RWPE1 (cell line): ENCODE measurements around the gene CD27.
"Not testable (repeated sequence)": the region's sequence is repeated elsewhere in the genome, so short reads cannot be mapped to it uniquely, and the experiment has no call there.

ENCODE experiments used
- CTCF ChIA-PET: fragments of 350-600 bp; sonication (Branson Sonifier 250); formaldehyde crosslinking; extraction: SDS; loops from one replicate; lab custom pipeline; 2021; lab: Yijun Ruan, JAX
- POLR2A ChIA-PET: fragments of 400-600 bp; formaldehyde crosslinking; extraction: SDS; loops from one replicate; lab custom pipeline; 2020; ENCODE audit warnings: antibody characterized with exemption; ENCODE audit not compliant: low non-redundant PET; lab: Yijun Ruan, JAX
- DNase-seq: peaks from one replicate; pipeline ENCODE4 v3.0.0; 2012; ENCODE audit warnings: low spot score
- H3K27ac ChIP-seq: fragments of 450-650 bp; 2 replicates; pipeline ENCODE4 v1.5.1; 2017
- TF ChIP-seq, protein P1 (sequence below): fragments of 450-650 bp; conservative IDR thresholded peaks from 2 replicates; pipeline ENCODE4 v1.5.1; 2017; ENCODE audit warnings: low read depth, mild to moderate bottlenecking

Gene CD27

DNA sequence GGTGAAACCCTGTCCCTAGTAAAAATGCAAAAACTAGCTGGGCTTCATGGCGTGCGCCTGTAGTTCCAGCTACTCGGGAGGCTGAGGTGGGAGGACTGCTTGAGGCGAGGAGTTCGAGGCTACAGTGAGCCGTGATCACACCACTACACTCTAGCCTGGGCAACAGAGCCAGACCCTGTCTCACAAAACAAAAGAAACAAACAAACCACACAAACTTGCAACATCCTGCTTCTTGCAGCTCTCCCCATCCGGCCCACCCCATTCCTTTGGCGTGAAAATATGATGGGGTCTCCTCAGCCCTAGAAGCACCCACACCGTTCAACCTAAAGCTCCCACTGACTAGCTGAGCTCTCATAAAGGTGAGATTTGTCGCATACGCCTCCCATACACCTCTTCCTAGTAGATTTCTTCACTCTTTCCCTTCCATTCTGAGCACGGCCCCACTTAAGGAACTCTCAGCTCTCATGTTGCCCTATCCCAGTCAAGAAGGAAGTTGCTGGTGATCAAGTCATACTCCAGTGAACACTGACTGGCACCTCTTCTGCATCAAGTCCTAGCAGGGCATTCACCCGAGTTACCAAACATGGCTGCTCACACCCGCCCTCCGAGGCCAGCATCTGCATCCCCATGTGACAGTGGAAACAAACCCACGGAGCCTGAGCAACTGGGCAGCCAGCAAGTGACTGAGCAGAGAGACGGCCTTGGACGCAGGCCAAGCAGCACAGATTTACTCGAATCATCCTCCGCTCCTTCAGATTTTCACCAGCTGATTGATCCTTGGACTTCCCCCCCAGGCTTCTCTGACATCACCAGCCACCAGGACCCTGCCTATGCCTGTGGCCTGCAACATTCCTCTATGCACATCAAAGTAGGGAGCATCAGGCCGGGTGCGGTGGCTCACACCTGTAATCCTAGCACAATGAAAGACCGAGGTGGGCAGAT lies 18.9 kb upstream of the CD27 start:
- ChIA-PET POLR2A (no interaction called here), CTCF (interaction anchor here (0.6 to 3.2 kb wide), 2 partner anchors 40 to 62 kb away, joined by 3 to 29 read pairs; no protein-coding TSS in a partner anchor)
- DNase-seq = no peak
- H3K27ac ChIP-seq = no peak overlapping the region
- TF ChIP-seq, protein P1, sequence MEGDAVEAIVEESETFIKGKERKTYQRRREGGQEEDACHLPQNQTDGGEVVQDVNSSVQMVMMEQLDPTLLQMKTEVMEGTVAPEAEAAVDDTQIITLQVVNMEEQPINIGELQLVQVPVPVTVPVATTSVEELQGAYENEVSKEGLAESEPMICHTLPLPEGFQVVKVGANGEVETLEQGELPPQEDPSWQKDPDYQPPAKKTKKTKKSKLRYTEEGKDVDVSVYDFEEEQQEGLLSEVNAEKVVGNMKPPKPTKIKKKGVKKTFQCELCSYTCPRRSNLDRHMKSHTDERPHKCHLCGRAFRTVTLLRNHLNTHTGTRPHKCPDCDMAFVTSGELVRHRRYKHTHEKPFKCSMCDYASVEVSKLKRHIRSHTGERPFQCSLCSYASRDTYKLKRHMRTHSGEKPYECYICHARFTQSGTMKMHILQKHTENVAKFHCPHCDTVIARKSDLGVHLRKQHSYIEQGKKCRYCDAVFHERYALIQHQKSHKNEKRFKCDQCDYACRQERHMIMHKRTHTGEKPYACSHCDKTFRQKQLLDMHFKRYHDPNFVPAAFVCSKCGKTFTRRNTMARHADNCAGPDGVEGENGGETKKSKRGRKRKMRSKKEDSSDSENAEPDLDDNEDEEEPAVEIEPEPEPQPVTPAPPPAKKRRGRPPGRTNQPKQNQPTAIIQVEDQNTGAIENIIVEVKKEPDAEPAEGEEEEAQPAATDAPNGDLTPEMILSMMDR = no peak

DNA sequence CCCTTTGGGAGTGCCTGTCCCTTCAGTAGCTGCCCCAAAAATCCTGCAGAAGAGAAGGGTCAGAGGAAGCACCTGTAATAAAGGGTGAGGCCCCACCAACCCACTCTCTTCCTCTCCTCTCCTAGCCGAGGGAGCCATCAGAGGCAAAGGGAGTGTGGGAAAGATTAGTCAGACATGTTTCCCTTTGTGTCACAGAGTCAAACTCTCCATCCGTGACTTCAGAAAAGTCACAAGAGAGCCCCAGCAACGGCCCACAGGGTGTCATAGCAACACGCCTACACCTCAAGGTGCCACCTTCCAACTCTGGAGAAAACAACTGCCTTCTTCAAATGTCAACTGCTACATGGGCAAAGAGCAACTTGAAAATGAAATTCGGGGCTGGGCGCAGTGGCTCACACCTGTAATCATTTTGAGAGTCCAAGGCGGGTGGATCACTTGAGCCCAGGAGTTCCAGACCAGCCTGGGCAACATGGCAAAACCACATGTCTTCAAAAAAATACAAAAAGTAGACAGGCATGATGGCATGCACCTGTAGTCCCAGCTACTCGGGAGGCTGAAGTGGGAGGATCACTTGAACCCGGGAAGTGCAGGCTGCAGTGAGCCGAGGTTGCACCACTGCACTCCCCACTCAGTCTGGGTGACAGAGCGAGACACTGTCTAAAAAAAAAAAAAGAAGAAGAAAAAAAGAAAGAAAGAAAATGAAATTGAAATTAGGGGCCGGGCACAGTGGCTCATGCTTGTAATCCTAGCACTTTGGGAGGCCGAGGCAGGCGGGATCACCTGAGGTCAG lies 17.7 kb upstream of the CD27 start:
- DNase-seq = no peak
- H3K27ac ChIP-seq = no peak overlapping the region
- CTCF ChIA-PET = no interaction called here
- POLR2A ChIA-PET = no interaction called here
- TF ChIP-seq, protein P1 = no peak

DNA sequence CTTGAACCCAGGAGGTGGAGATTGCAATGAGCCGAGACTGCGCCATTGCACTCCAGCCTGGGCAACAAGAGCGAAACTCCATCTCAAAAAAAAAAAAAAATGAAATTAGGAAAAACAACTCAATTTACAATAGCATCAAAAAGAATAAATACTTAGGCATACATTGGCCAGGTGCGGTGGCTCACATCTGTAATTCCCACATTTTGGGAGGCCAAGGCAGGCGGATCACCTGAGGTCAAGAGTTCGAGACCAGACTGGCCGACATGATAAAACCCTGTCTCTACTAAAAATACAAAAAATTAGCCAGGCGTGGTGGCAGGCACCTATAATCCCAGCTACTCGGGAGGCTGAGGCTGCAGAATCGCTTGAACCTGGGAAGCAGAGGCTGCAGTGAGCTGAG lies 17.0 kb upstream of the CD27 start:
- CTCF ChIA-PET, H3K27ac ChIP-seq, DNase-seq, POLR2A ChIA-PET: not testable (repeated sequence)

DNA sequence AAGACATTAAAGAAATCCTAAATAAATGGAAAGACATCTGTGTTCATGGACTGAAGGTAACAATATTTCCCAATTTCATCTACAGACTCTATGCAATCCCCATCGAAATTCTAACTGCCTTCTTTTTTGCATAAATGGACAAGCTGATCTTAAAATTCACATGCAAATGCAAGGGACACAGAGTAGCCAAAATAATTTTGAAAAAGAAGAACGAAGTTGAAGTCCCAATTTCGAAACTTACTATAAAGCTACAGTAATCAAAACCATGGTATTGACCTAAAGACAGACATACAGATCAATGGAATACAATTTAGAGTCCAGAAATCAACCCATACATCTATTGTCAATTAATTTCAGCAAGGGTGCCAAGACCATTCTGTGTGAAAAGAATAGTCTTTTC lies 16.4 kb upstream of the CD27 start:
- no peak overlapping the region for H3K27ac ChIP-seq
- ChIA-PET CTCF (no interaction called here), POLR2A (no interaction called here)
- TF ChIP-seq, protein P1 = no peak
- DNase-seq = no peak

DNA sequence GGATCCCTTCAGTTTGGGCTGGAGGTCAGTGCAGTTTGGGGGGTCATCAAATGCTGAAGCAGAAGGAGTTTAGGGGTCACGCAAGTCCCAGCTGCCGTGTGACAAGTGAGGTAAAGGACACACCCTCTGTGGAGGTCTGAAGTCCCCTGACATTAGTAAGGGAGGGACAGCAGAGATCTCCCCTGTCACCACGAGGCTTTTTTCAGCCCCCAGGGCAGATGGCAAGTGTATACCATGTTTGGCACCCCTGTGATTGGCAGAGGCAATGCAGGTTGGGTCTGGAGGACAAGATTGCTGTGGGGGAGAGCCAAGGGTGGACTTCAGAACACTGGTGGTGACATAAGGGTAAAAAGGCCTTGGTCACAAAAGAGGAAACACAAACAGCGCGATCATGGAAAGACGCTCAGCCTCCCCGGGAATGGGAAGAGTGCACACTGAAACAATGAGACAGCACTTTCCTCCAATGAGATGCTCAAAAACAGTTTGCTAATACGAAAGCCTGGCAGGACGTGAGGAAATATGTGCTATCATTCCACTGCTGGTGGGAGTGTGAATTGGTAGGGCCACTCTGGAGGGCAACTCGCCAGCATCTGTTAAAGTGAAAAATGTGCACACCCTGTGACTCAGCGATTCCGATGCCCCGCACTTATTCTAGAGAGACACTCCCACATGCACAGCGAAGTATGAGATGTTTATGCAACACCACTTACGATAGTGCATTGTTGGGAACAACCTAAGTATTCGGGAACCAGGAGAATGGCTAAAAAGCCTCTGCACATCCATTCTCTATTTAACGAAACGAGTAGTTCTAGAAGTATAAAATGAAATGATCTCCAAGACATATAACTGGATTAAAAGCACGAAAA lies 14.4 kb upstream of the CD27 start:
- TF ChIP-seq, protein P1 = no peak
- DNase-seq = peak; percentile 81
- peak overlapping the region; percentile 85 for H3K27ac ChIP-seq
- POLR2A ChIA-PET = no interaction called here
- CTCF ChIA-PET = no interaction called here

DNA sequence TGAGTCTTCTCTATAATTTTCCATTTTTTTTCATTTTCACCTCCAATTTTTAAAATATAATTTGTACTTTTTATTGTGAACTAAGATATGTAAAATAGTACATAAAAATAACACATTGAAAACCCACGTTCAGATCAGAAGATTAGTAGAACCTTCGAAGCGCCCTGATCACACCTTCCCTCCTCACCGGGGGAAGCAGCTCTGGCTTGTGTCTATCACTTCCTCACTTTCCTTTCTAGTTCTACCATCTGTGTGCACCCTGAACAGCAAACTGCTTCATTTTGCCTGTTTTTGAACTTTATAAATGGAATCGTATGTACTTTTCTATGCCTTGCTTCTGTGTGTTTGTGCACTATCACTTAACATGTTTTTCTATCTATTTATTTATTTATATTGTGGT lies 11.8 kb upstream of the CD27 start:
- ChIA-PET POLR2A (no interaction called here), CTCF (interaction anchor here (0.5 kb wide), 1 partner anchor 371 kb away, joined by 3 read pairs; no protein-coding TSS in a partner anchor)
- no peak overlapping the region for H3K27ac ChIP-seq
- DNase-seq = no peak
- TF ChIP-seq, protein P1 = no peak
